ENCODE measurements around the gene MARCO. TPM values are rescaled to one million over a fixed set of nuclear protein-coding genes. Genes with fewer than 3 reads are reported as not detected.

Gene MARCO
- total RNA-seq, 1 experiment from 2014 or later = 0.54 TPM

DNA sequence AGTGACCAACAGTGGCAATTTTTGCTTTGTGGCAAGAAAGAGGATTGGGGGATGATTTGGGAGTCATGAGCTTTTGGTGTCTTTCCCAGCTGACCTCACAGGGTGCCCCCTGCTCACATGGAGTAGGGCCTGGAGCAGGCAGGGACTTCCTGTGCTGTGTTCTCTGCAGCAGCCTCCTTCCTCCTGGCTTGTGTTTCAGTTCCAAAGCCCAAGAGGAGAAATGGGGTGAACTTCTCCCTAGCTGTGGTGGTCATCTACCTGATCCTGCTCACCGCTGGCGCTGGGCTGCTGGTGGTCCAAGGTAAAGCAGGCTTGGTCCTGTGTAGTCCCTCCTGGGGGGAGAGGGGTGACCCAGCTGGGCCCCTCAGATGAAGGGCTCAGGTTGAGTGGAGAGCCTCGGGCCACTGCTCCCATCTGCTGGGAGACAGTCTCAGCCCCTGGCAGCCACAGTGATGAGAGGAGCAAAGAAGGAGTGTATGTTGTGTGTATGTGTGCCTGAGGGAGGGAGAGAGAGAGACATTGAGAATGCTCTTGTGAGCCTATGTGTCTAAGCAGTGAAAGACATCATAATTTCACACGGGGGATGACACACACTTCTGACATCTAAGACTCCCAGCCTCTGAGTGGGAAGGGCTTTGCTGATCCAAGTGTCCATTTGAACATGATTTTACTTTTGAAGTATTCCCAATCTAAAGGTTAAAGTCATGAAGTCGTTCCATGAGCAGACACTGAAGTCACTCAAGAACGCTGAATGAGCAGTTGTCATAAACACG is 27.2 kb downstream of the MARCO start:
- Histone ChIP-seq H3K9me3 (ENCODE audit: control insufficient read depth in 1 of 2, insufficient read depth in 1 of 2, low read depth in 1 of 2, low read length in 2 of 2) (no peaks in the 10 kb centered on the region), H3K27ac (ENCODE audit: low read depth, low read length) (no peak overlapping the region), H3K4me1 (ENCODE audit: control insufficient read depth in 1 of 2, insufficient read depth in 2 of 2, low read length in 2 of 2) (peaks cover 0 to 38% of the 10 kb centered on the region in 2 experiments; a peak in 2 of 4 replicates), H3K27me3 (ENCODE audit: insufficient read depth, low read length) (peaks cover 11% of the 10 kb centered on the region; the same call in 1 of the 2 replicates), H4K20me1 (ENCODE audit: insufficient read depth) (no peaks in the 10 kb centered on the region), H3K4me3 (replicated peaks in 1 of 2; ENCODE audit: low read depth in 1 of 2, low read length in 2 of 2) (no peak overlapping the region), H3K4me2 (ENCODE audit: low read length) (no peak overlapping the region), H3K9ac (ENCODE audit: low read length) (no peak overlapping the region), H2AFZ (ENCODE audit: low read depth, low read length, poor library complexity, severe bottlenecking) (no peak overlapping the region), H3K9me2 (ENCODE audit: insufficient read depth) (no peaks in the 10 kb centered on the region), H3K36me3 (ENCODE audit: control insufficient read depth in 1 of 2, insufficient read depth in 2 of 2, low read length in 2 of 2) (no peaks in the 10 kb centered on the region), H3K79me2 (ENCODE audit: insufficient read depth, low read length) (no peaks in the 10 kb centered on the region)
- CTCF ChIA-PET = no interaction called here
- intact Hi-C loops (cut with micrococcal nuclease) = no loop called here
- POLR2A ChIA-PET = no interaction called here
- no peak for ATAC-seq
- no TSS peak for BruUV-seq (replicated peaks)
- RAD21 ChIA-PET (ENCODE audit: low non-redundant PET in 1 of 2, low total read pairs in 2 of 2, uncharacterized antibody in 2 of 2, unreplicated experiment in 2 of 2) = no interaction called here
- no peak for TF ChIP-seq YY1 (IDR thresholded peaks at IDR 0.05; ENCODE audit: extremely low read depth, insufficient replicate concordance, low read depth, low read length)
- no peak for TF ChIP-seq ZNF274 (IDR thresholded peaks at IDR 0.05; ENCODE audit: low read depth, low read length)
- TF ChIP-seq, protein P1, sequence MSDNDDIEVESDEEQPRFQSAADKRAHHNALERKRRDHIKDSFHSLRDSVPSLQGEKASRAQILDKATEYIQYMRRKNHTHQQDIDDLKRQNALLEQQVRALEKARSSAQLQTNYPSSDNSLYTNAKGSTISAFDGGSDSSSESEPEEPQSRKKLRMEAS (IDR thresholded peaks at IDR 0.05) = no peak
- TF ChIP-seq, protein P2, sequence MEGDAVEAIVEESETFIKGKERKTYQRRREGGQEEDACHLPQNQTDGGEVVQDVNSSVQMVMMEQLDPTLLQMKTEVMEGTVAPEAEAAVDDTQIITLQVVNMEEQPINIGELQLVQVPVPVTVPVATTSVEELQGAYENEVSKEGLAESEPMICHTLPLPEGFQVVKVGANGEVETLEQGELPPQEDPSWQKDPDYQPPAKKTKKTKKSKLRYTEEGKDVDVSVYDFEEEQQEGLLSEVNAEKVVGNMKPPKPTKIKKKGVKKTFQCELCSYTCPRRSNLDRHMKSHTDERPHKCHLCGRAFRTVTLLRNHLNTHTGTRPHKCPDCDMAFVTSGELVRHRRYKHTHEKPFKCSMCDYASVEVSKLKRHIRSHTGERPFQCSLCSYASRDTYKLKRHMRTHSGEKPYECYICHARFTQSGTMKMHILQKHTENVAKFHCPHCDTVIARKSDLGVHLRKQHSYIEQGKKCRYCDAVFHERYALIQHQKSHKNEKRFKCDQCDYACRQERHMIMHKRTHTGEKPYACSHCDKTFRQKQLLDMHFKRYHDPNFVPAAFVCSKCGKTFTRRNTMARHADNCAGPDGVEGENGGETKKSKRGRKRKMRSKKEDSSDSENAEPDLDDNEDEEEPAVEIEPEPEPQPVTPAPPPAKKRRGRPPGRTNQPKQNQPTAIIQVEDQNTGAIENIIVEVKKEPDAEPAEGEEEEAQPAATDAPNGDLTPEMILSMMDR (IDR thresholded peaks at IDR 0.05 in 2 of 3, conservative IDR thresholded peaks at IDR 0.05 in 1 of 3; ENCODE audit: borderline replicate concordance in 1 of 3, insufficient read depth in 1 of 3, low read depth in 2 of 3, low read length in 2 of 3) = no peak
- TF ChIP-seq TCF7L2 (IDR thresholded peaks at IDR 0.05; ENCODE audit: borderline replicate concordance, extremely low read depth, insufficient read depth, insufficient read length) = no peak
- no peak for TF ChIP-seq SRF (IDR thresholded peaks at IDR 0.05; ENCODE audit: low read depth)
- TF ChIP-seq, protein P3, sequence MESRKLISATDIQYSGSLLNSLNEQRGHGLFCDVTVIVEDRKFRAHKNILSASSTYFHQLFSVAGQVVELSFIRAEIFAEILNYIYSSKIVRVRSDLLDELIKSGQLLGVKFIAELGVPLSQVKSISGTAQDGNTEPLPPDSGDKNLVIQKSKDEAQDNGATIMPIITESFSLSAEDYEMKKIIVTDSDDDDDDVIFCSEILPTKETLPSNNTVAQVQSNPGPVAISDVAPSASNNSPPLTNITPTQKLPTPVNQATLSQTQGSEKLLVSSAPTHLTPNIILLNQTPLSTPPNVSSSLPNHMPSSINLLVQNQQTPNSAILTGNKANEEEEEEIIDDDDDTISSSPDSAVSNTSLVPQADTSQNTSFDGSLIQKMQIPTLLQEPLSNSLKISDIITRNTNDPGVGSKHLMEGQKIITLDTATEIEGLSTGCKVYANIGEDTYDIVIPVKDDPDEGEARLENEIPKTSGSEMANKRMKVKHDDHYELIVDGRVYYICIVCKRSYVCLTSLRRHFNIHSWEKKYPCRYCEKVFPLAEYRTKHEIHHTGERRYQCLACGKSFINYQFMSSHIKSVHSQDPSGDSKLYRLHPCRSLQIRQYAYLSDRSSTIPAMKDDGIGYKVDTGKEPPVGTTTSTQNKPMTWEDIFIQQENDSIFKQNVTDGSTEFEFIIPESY (IDR thresholded peaks at IDR 0.05; ENCODE audit: extremely low read depth, insufficient replicate concordance, low read length) = no peak
- no peak for TF ChIP-seq FOSL1 (IDR thresholded peaks at IDR 0.05; ENCODE audit: low read depth)
- TF ChIP-seq POLR2AphosphoS5 (IDR thresholded peaks at IDR 0.05; ENCODE audit: low read depth, low read length) = no peak
- no peak for TF ChIP-seq POLR2A (IDR thresholded peaks at IDR 0.05; ENCODE audit: borderline replicate concordance, extremely low read depth, insufficient read depth, insufficient read length)
- DNase-seq (ENCODE audit: low read depth, low spot score) = no peak

Measured in HCT116 (cell line).